GM19463 (cell line): ENCODE results near the gene STX18.
"Not testable (repeated sequence)": the region's sequence is repeated elsewhere in the genome, so short reads cannot be mapped to it uniquely, and the experiment has no call there.

Experiments
- ATAC-seq: cut with Tn5 transposase; IDR thresholded peaks from one replicate; pipeline ENCODE4 v1.9.1; 2021; ENCODE audit warnings: mild to moderate bottlenecking, moderate library complexity; ENCODE audit not compliant: unreplicated experiment

STX18 gene

GRCh38 chr4:4480685-4481398, 61.0 kb downstream of the STX18 start:
- no peak for ATAC-seq

- no peak for ATAC-seq
Observed at GRCh38 chr4:4480205-4480604, 61.6 kb downstream of the STX18 start.

GRCh38 chr4:4479366-4479765, 62.5 kb downstream of the STX18 start:
- no peak for ATAC-seq

- ATAC-seq, result no peak
Observed at GRCh38 chr4:4477796-4478195, 64.1 kb downstream of the STX18 start.

GRCh38 chr4:4477391-4477790, 64.5 kb downstream of the STX18 start:
- ATAC-seq, result no peak

GRCh38 chr4:4474476-4474875, 67.4 kb downstream of the STX18 start:
- ATAC-seq, result no peak

DNA sequence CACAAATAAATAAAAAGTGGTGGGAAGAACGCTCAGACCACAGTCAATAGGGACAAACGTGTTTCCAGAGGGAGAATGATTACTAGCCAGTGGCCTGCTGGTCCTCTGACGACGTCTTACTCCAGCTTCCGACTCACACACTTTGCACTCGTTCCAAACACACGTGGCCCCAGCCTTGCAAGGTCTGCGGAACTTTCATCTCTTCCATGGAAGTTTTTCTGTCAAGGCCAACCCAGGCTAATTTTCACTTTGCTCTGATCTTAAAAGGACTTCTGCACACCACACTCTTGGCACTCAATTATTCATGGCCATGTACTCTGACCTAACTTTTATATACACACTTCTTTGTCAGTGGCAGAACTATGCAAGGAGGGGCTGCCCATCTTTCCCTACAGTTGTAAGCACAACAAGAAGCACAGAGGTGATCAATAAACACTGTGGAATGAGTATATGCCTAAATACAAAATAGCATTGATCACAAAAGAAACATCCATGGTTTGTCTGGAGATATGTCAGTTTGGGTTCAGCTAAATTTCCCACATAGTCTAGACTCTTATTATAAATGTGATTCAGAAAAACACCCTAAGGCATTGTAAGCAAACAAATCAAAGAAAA, 69.4 kb downstream of the STX18 start:
- ATAC-seq, result no peak

GRCh38 chr4:4471195-4471594, 70.7 kb downstream of the STX18 start:
- ATAC-seq, result no peak

DNA sequence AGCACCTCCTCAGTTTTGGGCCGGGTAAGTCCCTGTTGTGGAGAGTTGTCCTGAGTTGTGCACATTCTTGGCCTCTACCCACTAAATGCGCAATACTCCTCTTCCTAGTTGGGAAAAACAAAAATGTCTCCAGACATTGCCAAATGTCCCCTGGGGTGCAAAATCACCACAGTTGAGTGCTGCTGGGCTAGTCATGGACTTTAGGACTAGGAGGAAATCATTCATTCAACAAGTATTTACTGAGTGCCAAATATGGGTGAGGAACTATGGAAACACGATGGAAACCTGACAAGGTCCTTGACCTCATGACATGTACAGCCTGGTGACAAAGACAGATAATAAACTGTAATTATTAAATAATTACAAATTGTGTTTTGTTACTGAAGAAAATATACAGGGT, 71.6 kb downstream of the STX18 start:
- no peak for ATAC-seq

GRCh38 chr4:4465238-4465637, 76.6 kb downstream of the STX18 start:
- ATAC-seq, result not testable (repeated sequence)

DNA sequence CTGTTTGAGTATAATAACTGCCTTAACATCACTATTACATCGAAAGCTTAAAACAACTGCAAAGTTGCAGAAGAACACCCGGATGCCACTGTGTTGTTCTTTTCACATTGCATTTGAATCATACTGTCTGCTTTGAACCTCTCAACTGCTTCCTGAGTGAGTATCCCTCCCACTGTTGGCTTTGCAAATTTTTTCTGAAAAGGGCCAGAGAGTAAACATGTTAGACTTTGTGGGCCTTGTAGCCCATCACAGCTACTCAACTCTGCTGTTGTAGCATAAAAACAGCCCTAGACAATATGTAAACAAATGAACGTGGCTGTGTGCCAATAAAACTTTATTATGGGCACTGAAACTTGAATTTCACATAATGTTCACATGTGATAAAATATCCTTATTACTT, 78.9 kb downstream of the STX18 start:
- ATAC-seq, result no peak

DNA sequence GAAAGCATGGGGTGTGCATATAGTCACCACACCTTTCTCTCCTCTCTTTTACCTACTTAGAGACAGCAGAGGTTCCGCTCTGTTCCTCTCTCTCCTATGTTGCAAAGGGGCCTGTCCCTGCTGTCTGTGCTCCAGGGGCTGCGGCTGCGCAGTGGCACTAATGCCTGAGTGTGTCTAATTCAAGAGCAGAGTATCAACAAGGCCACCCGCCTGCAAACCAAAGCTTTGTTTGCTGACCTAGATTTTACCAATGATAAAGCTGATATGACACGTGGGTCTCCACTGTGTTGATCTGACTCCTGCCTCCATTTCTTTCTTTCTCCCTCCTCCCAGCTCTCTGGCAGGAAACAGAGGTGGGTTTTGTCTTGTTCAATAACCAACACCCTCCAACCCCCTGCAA, 80.0 kb downstream of the STX18 start:
- no peak for ATAC-seq

GRCh38 chr4:4461178-4461577, 80.7 kb downstream of the STX18 start:
- ATAC-seq, result no peak

DNA sequence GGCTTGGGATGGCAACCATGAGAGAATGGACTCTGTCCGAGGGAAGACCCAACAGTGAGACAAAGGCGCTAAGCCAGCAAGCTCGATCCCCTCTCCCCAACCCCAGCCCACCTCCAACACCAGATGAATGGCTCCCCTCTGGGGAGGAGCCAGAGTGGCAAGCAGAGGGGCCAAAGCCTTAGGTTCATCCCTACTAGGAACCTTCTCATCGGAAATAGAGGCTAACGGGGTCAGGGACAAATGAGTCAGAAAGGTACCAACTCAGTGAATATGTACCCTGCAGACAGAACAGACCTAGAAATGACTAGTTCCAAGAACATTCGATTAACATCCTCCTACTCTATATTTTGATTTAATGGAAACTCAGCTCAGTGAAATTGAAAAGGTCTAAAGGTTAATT, 81.1 kb downstream of the STX18 start:
- no peak for ATAC-seq

- no peak for ATAC-seq
Observed at GRCh38 chr4:4459181-4459580, 82.7 kb downstream of the STX18 start.

DNA sequence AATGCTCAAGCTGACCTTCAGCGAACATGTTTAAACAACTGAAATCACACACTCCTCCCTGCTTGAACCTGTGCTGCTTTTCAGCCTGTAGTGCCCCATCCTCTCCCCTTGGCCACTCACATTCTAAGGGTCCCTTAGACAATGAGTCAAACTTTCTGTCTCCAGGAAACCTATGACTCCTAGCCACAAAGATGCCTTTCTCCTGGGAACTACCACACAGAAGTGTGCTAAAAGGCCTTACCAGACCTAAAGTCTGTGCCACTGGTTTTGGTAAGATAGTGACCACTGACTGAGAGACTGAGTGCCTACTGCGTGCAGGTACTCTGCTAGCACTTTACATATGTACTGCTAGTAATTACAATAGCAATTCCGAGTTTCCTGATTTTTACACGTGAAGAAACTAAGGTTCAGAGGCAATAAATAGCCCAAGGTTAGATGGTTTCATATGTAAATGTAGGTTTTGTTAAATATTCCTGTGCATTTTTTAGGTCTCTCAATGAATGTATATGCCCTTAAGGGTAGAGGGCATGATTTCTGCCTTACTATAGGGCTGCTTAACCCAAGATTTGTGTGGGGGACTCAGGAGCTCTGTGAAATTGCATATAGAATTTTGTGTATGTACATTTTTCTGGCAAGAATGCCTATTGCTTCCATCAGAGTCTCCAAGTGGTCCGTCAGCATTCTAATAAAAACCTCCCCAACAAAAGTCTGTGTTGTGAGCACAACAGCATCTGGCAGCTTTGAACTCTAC, 83.9 kb downstream of the STX18 start:
- ATAC-seq, result no peak

DNA sequence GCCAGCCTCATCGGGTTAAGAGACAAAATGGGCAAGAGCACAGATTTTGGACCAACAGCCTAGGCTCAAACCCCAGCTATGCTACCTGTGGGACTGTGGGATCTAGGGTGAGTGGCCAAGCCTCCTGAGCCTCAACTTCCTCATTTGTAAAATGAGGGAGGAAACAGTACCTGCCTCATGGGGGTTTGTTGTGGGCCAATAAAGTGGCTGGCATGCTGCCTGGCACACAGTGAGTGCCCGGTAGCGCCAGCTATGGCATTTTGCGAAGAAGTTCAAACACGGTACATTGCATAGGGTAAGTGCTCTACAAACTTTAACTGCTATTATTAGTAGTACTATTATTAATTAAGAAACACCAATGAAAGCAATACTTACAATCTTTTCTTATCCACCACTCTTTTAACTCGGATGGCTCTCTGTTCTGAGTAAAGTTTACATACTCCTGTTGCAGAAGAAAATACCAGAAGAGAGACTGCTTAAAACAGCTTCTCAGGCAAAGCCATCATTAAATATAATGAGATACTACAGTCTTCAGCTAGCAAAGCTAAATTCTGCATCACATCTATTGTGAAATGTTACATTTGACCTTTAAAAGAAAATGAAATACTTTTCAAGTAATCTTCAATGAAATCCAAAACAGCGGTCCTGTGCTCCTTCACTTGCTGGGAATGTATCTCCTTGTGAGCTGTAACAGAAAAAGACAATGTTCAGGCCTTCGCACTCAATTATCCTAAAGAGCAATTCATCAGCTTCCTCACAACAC, 84.9 kb downstream of the STX18 start:
- ATAC-seq, result no peak

GRCh38 chr4:4456351-4456750, 85.5 kb downstream of the STX18 start:
- ATAC-seq, result no peak

DNA sequence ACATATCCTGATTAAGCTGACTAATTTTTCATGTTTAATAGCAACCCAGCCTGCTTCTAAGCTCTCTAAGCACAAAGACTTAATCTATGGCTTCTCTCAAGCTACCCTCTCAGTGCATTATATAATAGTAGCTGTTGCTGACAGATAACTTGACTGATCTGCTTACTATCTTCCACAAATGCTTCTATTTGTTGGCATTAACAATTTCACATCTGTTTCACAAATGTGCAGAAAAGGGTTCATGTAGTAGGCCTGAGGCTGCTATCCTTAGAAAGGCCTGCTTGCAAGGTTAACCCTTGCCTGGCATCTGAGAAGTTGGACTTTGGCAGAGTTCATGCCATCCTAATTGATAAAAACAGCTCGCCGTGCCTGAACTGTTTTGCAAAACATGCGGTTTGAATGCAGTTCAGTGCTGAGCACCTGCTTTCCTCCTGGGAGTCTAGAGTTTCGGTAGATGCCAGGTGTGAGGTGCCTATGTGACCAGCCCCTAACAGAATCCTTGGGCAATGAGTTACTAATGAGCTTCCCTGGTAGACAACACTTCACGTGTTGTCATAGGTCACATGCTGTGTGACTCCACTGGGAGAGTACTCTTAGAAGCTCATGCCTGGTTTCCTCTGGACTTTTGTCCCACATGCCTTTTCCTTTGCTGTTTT, 86.5 kb downstream of the STX18 start:
- ATAC-seq, result peak; percentile 95

DNA sequence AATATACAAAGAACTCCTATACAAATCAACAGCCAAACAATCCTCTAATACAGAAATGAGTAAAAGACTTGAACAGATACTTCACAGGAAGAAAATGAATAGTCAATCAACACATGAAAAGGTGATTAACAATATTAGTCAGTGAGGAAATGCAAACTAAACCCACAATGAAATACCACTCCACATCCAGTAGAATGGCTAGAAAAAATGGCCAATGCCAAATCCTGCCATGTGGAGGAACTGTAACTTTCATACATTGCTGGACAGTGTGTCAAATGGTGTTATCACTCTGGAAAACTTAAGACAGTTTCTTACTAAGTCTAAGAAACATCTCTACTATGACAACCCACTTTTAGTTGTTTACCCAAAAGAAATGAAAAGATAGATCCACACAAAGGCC, 95.4 kb downstream of the STX18 start:
- no peak for ATAC-seq

DNA sequence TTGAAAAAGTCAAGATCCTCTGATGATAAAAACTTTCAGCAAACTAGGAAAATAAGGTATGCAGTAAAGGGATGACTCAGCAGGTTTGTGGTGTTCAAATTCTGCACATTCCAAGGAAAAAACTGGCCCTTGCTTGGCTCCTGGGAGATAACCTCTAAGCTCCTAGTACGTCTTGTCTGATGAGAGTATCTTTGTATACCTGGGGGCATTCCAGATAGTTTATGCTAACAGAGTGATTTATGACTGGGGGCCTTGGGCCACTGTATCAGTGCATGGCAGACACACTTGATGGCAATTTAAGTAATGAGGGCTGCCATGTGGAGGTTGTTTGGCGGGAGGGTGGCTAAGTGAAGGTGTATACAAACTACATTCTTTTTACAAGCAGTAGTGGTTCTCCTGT, 98.0 kb downstream of the STX18 start:
- no peak for ATAC-seq
